Stimulated activated naive CD8-positive, alpha-beta T cell treated with anti-CD3 and anti-CD28 coated beads, Interleukin-15, Interleukin-2, amounts not matched to agents 100 ng/mL and 50 ng/mL, for 24 hours (primary cell): Measurements from ENCODE around the gene EYS.

Experiments used
- H3K27ac Mint-ChIP-seq: one replicate; pipeline ENCODE4 v1.8.0; 2021; ENCODE audit warnings: mild to moderate bottlenecking, mixed read lengths
- H3K27me3 Mint-ChIP-seq: one replicate; pipeline ENCODE4 v1.8.0; 2021; ENCODE audit warnings: mixed read lengths
- H3K36me3 Mint-ChIP-seq: one replicate; pipeline ENCODE4 v1.8.0; 2021; ENCODE audit warnings: low read depth, mixed read lengths
- H3K4me1 Mint-ChIP-seq: one replicate; pipeline ENCODE4 v1.8.0; 2021; ENCODE audit warnings: low read depth, mixed read lengths
- H3K4me3 Mint-ChIP-seq: one replicate; pipeline ENCODE4 v1.8.0; 2021; ENCODE audit warnings: mild to moderate bottlenecking, mixed read lengths
- H3K9me3 Mint-ChIP-seq: one replicate; pipeline ENCODE4 v1.8.0; 2021; ENCODE audit warnings: mixed read lengths

Gene EYS

DNA sequence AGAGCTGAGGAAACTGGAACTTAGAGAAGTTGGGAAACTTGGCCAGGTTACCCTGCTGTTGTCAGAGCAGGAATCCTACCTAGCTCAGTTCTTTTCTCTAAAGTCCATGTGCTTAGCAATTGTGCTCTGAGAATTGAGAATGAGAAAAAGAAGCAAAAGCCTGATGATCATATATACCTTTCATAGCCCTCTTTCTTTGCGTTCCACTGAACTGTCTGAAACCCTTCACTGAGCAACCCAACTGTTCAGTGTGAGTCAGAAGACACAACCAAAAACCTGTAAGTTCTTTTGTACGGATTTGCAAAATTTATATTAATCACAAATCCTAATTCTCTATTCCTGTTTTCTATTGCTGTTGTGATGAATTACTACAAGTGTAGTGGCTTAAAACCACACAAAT, 1990.9 kb downstream of the EYS start:
- no peak overlapping the region for H3K27ac Mint-ChIP-seq

DNA sequence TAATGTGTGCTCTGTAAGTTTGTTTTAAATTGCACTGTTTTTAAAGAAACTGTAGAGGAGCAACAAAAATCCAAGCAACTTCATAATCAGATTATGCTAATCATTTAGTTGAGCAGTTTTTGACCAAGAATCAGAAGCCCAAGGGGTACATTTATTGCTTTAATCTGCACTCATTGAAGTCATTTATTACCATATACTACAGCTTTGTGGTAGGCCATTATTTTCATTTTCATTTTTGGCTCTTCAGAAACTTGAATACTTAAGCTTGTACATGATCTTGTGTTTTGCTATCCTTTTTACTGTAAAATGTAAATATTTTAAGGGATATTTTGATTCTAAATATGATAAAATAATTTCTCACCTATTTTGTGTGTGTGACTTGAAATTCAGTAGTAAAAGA, 1992.9 kb downstream of the EYS start:
- H3K27me3 Mint-ChIP-seq = no peaks in the 10 kb centered on the region
- H3K4me3 Mint-ChIP-seq = no peak overlapping the region
- H3K4me1 Mint-ChIP-seq = no peaks in the 10 kb centered on the region
- no peaks in the 10 kb centered on the region for H3K9me3 Mint-ChIP-seq
- peaks cover 42% of the 10 kb centered on the region for H3K36me3 Mint-ChIP-seq
- no peak overlapping the region for H3K27ac Mint-ChIP-seq

More for the DNA sequence above, 1990.9 kb downstream of the EYS start:
- Mint-ChIP-seq H3K36me3 (peaks cover 24% of the 10 kb centered on the region), H3K27me3 (no peaks in the 10 kb centered on the region), H3K9me3 (no peaks in the 10 kb centered on the region), H3K4me1 (no peaks in the 10 kb centered on the region), H3K4me3 (no peak overlapping the region)

DNA sequence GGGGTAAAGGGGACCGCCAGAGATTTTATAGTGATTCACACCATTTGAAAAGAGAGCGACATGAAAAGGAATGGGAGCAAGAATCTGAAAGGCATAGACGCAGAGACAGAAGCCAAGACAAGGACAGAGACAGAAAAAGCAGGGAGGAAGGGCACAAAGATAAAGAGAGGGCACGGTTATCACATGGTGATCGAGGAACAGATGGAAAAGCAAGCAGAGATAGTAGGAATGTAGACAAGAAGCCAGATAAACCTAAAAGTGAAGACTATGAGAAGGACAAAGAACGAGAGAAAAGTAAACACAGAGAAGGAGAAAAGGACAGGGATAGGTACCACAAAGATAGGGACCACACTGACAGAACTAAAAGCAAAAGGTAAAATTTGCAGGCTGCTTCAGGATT, 1993.7 kb downstream of the EYS start:
- H3K4me1 Mint-ChIP-seq = no peaks in the 10 kb centered on the region
- H3K9me3 Mint-ChIP-seq = no peaks in the 10 kb centered on the region
- H3K27me3 Mint-ChIP-seq = no peaks in the 10 kb centered on the region
- H3K4me3 Mint-ChIP-seq = no peak overlapping the region
- no peak overlapping the region for H3K27ac Mint-ChIP-seq
- H3K36me3 Mint-ChIP-seq = peaks cover 48% of the 10 kb centered on the region

DNA sequence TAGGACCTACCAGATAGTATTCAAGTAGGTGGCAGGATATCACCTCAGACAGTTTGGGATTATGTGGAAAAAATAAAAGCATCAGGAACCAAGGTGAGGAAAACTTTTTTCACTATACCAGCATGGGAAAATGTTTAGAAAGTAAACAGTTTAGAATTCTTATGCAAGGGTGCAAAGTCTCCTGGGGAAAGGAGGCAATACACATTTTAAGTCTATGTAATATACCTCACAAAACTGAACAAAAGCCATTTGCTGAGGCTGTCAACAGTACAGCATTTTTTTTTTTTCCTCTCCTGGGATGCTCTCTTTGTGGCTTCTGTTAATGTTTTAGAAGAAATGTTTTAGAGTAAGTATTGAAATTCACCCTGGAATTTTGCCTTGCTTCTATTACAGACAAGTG, 1997.9 kb downstream of the EYS start:
- H3K4me3 Mint-ChIP-seq = no peak overlapping the region
- no peaks in the 10 kb centered on the region for H3K9me3 Mint-ChIP-seq
- peaks cover 12% of the 10 kb centered on the region for H3K4me1 Mint-ChIP-seq
- H3K27ac Mint-ChIP-seq = no peak overlapping the region
- H3K36me3 Mint-ChIP-seq = peaks cover 84% of the 10 kb centered on the region
- no peaks in the 10 kb centered on the region for H3K27me3 Mint-ChIP-seq

DNA sequence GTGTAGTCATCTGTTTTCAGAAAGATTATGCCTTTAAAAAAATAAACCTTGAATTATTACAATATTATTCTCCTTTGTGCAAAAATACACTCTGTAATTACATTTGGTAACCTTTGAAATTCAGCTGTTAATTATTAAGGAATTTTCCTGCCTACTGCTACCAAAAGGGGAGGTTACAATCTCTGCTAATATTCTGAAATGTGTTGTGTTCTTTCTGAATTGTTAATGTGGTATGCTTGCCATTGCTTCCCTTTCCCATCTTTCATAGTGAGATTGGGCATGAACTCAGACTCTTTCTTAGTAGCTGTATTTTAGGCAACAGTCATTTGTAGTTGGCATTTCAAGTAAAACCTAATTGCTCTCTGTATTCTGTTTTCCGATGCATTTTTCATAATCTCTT, 1998.4 kb downstream of the EYS start:
- no peak overlapping the region for H3K27ac Mint-ChIP-seq
- H3K36me3 Mint-ChIP-seq = peaks cover 85% of the 10 kb centered on the region
- H3K9me3 Mint-ChIP-seq = no peaks in the 10 kb centered on the region
- H3K27me3 Mint-ChIP-seq = no peaks in the 10 kb centered on the region
- no peak overlapping the region for H3K4me3 Mint-ChIP-seq
- peaks cover 12% of the 10 kb centered on the region for H3K4me1 Mint-ChIP-seq

DNA sequence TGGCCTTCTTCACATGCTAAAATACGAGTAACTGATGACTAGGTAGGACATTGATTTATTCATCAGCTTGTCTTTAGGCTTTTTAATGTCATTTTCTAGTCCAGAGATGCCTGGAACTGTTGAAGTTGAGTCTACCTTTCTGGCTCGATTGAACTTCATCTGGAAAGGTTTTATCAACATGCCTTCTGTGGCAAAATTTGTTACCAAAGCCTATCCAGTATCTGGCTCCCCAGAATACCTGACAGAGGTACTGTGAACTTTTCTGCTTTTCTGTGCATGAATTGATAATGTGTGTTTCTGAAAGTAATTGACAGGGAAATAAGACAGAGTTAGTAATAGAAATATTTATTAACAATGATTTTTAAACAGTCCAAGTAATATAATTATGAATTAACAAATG, 2000.4 kb downstream of the EYS start:
- H3K27ac Mint-ChIP-seq = no peak overlapping the region
- no peak overlapping the region for H3K4me3 Mint-ChIP-seq
- peaks cover 12% of the 10 kb centered on the region for H3K4me1 Mint-ChIP-seq
- no peaks in the 10 kb centered on the region for H3K9me3 Mint-ChIP-seq
- no peaks in the 10 kb centered on the region for H3K27me3 Mint-ChIP-seq
- H3K36me3 Mint-ChIP-seq = peaks cover 79% of the 10 kb centered on the region

DNA sequence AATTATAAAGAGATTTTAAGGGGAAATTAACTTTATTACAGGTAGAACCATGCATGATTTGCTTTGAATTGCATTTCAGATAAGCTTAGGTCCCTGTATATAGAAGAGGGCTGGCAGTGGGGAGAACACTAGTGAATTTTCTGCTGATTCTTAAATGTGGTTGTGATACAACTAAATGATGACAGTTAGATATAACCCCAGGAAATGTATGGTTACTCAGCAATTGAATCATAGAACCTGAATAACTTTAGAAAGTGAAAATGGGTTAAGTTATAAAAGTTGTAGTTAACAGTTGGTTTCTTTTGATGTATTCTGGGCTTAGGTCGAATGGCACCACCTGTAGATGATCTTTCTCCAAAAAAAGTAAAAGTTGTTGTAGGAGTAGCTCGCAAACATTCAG, 2001.3 kb downstream of the EYS start:
- Mint-ChIP-seq H3K36me3 (peaks cover 78% of the 10 kb centered on the region), H3K27ac (no peak overlapping the region), H3K4me3 (no peak overlapping the region), H3K9me3 (no peaks in the 10 kb centered on the region), H3K27me3 (no peaks in the 10 kb centered on the region), H3K4me1 (peaks cover 12% of the 10 kb centered on the region)

DNA sequence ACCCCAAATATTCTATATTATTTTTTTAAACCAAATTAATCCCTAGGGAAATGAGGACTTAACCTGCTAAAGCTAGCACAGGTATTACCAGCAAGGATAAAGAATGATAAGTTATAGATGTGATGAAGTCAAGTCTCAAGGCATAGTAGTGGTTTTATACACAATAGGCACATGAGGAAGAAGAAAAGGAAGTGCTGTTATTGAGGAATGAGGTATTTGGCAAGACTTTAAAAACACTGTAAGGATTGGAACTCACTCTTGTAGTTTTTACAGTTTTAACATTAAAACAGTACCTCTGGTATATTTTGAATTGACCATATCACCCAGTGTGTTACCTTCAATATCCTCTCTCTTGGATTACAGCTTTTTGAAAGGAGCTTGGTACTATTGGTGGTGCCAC, 2016.8 kb downstream of the EYS start:
- H3K4me3 Mint-ChIP-seq = no peak overlapping the region
- H3K9me3 Mint-ChIP-seq = no peaks in the 10 kb centered on the region
- H3K27ac Mint-ChIP-seq = no peak overlapping the region

DNA sequence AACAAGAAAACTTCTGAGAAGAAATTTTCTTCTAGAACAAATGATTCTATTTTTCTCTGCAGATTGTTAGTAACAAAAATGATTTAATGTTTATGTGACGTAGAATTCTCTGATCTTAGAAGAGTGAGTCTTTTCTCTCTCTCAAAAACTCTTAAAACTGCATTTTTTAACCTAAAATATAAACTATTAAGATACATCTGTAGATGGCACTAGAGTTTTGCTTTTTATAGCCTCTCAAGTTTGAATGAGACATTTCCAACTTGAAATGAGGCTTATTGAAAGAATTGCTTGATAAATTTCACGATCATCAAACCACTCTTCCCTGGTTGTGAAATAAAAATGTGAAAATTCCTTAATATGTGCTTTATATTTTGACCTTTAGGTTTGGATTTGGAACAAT, 2017.6 kb downstream of the EYS start:
- H3K4me3 Mint-ChIP-seq = no peak overlapping the region
- H3K9me3 Mint-ChIP-seq = no peaks in the 10 kb centered on the region
- peaks cover 40% of the 10 kb centered on the region for H3K36me3 Mint-ChIP-seq
- no peaks in the 10 kb centered on the region for H3K27me3 Mint-ChIP-seq
- H3K27ac Mint-ChIP-seq = no peak overlapping the region
- peaks cover 26% of the 10 kb centered on the region for H3K4me1 Mint-ChIP-seq

More for the DNA sequence above, 2016.8 kb downstream of the EYS start:
- peaks cover 39% of the 10 kb centered on the region for H3K36me3 Mint-ChIP-seq
- H3K4me1 Mint-ChIP-seq = peaks cover 19% of the 10 kb centered on the region
- no peaks in the 10 kb centered on the region for H3K27me3 Mint-ChIP-seq

DNA sequence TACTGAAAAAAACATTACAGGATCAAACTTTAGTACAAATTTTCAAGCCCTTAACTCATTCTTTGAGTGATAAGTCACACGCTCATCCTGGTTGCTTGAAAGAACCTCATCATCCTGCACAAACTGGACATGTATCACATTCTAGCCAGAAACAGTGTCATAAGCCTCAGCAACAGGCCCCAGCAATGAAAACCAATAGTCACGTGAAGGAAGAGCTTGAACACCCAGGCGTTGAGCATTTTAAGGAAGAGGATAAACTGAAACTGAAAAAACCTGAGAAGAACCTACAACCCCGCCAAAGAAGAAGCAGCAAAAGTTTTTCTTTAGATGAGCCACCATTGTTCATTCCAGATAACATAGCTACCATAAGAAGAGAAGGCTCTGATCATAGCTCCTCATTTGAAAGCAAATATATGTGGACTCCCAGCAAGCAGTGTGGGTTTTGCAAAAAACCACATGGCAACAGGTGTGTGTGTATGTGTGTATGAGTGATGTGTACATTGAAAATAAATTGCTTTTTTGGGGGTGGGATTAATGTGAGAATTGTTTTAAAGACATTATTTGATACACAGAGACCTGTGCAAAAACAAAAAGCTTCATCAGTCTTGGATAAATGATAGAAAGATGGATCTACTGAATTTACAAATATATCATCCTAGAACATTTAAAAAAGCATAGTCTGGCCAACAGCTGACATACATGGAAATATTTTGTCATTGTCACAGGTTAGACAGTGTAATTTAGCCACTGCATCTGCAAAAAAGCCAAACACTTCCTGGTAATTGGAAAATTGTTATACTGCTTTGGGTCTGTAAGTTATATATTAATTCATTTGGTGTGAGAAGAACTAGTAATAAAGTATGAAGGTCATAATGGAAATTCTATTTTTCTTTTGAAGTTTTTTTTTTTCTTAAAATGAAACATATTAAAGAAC, 2021.3 kb downstream of the EYS start:
- Mint-ChIP-seq H3K27me3 (no peaks in the 10 kb centered on the region), H3K9me3 (no peaks in the 10 kb centered on the region), H3K4me1 (peaks cover 44% of the 10 kb centered on the region), H3K36me3 (peaks cover 58% of the 10 kb centered on the region), H3K4me3 (peak overlapping the region; percentile 4), H3K27ac (peak overlapping the region; percentile 54)

DNA sequence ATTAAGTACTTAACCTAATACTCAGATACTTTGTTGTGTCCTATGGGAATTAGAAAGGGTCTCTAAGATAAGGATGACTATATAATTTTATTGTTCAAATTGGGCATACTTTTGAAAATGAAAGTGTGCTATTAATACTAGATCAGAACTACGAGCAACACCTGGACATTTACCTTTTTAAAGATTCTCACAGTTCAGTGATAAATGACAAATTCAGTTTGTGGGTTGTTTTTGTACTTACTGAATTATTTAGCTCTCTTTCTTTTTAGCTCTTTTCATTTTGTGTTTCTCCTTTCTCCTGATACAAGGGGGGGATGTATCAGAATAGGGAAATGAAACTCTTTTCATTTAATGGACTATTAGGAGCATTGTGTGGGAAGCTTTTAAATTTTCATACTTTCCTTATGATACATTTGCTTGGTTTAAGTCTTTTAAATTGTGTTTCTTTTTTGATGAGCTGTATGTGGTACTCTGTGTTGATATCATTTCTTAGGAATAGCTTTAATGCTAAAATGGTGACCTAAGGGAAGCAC, 2023.9 kb downstream of the EYS start:
- Mint-ChIP-seq H3K27ac (no peak overlapping the region), H3K4me3 (no peak overlapping the region), H3K27me3 (no peaks in the 10 kb centered on the region), H3K36me3 (peaks cover 72% of the 10 kb centered on the region), H3K4me1 (peaks cover 57% of the 10 kb centered on the region), H3K9me3 (no peaks in the 10 kb centered on the region)

DNA sequence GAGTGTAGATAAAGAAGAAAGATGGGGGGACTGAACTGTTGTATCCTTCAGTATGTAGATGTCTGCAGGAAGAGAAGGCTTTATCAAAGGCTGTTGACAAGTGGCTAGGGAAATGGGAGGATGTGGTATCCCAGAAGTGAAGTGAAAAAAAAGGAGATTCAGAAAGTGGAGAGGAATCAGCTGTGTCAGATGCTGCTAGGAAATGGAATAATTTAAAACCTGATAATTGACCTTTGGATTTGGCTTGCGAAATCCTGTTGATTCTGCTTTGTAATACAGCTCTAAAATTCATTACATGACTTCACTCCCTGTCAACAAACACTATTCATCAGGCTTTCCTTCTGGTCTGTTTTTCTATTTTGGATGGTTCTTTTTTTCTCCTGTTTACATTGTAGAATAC, 2029.7 kb downstream of the EYS start:
- H3K4me3 Mint-ChIP-seq = no peak overlapping the region
- H3K9me3 Mint-ChIP-seq = no peaks in the 10 kb centered on the region
- peaks cover 31% of the 10 kb centered on the region for H3K36me3 Mint-ChIP-seq
- no peak overlapping the region for H3K27ac Mint-ChIP-seq
- no peaks in the 10 kb centered on the region for H3K27me3 Mint-ChIP-seq
- peaks cover 45% of the 10 kb centered on the region for H3K4me1 Mint-ChIP-seq

DNA sequence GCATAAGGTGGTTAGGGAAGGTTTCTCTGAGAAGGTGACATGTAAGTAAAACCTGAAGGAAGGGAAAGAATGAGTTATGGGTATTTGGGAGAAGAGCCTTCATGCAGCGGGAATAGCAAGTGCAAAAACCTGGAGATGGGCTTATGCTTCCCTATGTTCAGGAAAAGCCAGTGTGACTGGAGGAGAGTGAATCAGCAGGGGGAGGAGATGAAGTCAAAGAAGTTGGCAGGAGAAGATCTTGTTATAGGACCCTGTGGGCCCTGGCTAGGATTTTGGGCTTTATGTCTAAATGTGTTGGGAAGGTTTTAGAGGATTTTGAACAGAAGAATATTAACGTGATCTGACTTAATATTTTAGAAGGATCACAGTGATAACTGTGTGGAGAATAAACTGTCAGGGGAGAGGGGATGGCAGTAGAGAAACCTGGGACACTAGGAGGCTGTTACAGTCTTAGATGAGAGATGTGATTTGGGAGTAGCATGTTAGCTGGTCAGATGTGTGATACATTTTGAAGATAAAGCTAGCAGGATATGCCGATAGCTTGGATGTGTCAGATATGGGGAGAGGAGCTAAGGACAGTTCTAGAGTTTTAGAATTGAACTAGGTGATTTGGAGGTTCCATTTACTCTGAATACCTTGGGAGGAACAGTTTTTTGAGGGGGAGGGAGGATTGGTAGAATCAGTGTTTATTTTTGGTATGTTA, 2030.5 kb downstream of the EYS start:
- peaks cover 40% of the 10 kb centered on the region for H3K4me1 Mint-ChIP-seq
- no peak overlapping the region for H3K27ac Mint-ChIP-seq
- no peaks in the 10 kb centered on the region for H3K9me3 Mint-ChIP-seq
- H3K27me3 Mint-ChIP-seq = no peaks in the 10 kb centered on the region
- no peak overlapping the region for H3K4me3 Mint-ChIP-seq
- H3K36me3 Mint-ChIP-seq = peaks cover 28% of the 10 kb centered on the region

DNA sequence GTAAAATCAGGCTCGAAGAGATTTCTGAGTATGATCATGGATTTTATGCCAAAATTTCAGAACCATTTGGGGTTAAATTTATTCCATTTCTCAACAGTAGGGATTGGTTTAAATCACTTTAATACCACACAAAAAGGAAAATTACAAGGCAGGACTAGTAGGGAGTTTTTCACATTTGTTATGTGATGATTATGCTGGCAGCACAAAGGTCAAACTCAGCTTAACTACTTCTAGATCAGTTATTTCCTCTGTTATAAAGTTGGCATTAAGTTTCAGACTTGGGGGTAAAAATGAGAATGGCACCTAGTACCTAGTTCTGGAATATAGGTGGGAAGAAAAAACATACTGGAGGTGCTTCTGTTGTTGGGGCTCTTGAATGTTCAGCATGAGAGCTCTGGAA, 2031.9 kb downstream of the EYS start:
- Mint-ChIP-seq H3K27ac (no peak overlapping the region), H3K4me1 (peaks cover 35% of the 10 kb centered on the region), H3K4me3 (no peak overlapping the region), H3K36me3 (peaks cover 25% of the 10 kb centered on the region), H3K9me3 (no peaks in the 10 kb centered on the region), H3K27me3 (no peaks in the 10 kb centered on the region)

DNA sequence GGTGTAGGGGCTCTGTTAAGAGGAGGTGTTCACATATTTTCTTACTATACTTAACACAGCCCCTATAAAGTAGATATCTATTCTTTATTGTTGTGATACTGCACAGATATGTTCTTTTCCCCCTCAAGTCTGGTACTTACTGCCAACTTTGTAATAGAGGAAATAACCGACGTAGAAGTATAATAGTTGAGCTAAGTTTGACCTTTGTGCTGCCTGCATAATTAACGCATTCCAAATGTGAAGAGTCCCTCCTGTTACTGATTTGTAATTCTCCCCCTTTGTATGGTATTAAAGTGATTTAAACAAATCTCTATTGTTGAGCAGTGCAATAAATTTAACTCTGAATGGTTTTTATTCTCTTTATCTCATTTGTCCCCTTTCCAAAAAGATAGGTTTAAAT, 2032.4 kb downstream of the EYS start:
- Mint-ChIP-seq H3K4me3 (peak overlapping the region; percentile 17), H3K27me3 (no peaks in the 10 kb centered on the region), H3K27ac (no peak overlapping the region), H3K4me1 (peaks cover 31% of the 10 kb centered on the region), H3K9me3 (no peaks in the 10 kb centered on the region), H3K36me3 (peaks cover 23% of the 10 kb centered on the region)
